Immature natural killer cell (primary cell): ENCODE measurements around the gene CTSC. TPM values are rescaled to one million over a fixed set of nuclear protein-coding genes. Genes with fewer than 3 reads are reported as not detected.

ENCODE experiments used
- DNase-seq, 3 donors: peaks; one replicate each; pipeline ENCODE4 v3.0.0; 2022; ENCODE audit warnings: mixed read lengths in 1 of 3
- H3K27ac Mint-ChIP-seq, 6 donors: one replicate each; pipeline ENCODE4 v1.8.0; 2020; ENCODE audit warnings: mixed read lengths in 6 of 6, mild to moderate bottlenecking in 5 of 6, inconsistent platforms in 4 of 6, moderate library complexity in 3 of 6
- H3K27me3 Mint-ChIP-seq, 3 donors: one replicate each; pipeline ENCODE4 v1.8.0; 2020 to 2021; ENCODE audit warnings: low read depth in 3 of 3, mild to moderate bottlenecking in 3 of 3, mixed read lengths in 3 of 3, moderate library complexity in 3 of 3, inconsistent platforms in 1 of 3
- H3K36me3 Mint-ChIP-seq, 3 donors: one replicate each; pipeline ENCODE4 v1.8.0; 2020; ENCODE audit warnings: mixed read lengths in 3 of 3, inconsistent platforms in 2 of 3, mild to moderate bottlenecking in 2 of 3
- H3K4me1 Mint-ChIP-seq, 2 donors: one replicate each; pipeline ENCODE4 v1.8.0; 2020; ENCODE audit warnings: inconsistent platforms in 2 of 2, mild to moderate bottlenecking in 2 of 2, mixed read lengths in 2 of 2, moderate library complexity in 1 of 2
- H3K4me3 Mint-ChIP-seq, 5 donors: one replicate each; pipeline ENCODE4 v1.8.0; 2020; ENCODE audit warnings: mild to moderate bottlenecking in 5 of 5, mixed read lengths in 5 of 5, inconsistent platforms in 3 of 5, moderate library complexity in 3 of 5
- H3K9me3 Mint-ChIP-seq, 6 donors: one replicate each; pipeline ENCODE4 v1.8.0; 2020; ENCODE audit warnings: mild to moderate bottlenecking in 6 of 6, mixed read lengths in 6 of 6, inconsistent platforms in 4 of 6, moderate library complexity in 3 of 6
- polyA plus RNA-seq, 3 donors: library from polyadenylated mRNA; unstranded; fragments of 300-500 nt; fragmentation: Illumina TruSeq; gene quantifications; one replicate each; pipeline ENCODE4 v1.2.3, GENCODE V29; 2021

CTSC gene
- polyA plus RNA-seq, 3 donors from 2014 or later, result 389 to 655 (median 558) TPM

- no peak for DNase-seq
- H3K36me3 Mint-ChIP-seq, result no peaks in the 10 kb centered on the region
- peak overlapping the region in 2 of 5 donors; percentile 5 to 53 for H3K4me3 Mint-ChIP-seq
- peak overlapping the region in 3 of 6 donors; percentile 12 to 64 (median 18) for H3K27ac Mint-ChIP-seq
- peaks cover 40 to 53% of the 10 kb centered on the region in 2 donors for H3K4me1 Mint-ChIP-seq
- H3K27me3 Mint-ChIP-seq, result peaks cover 0 to 3% (median 2%) of the 10 kb centered on the region in 3 donors
- no peaks in the 10 kb centered on the region for H3K9me3 Mint-ChIP-seq
Observed at GRCh38 chr11:88360141-88360540, 22.6 kb upstream of the CTSC start.

- peaks cover 41 to 59% of the 10 kb centered on the region in 2 donors for H3K4me1 Mint-ChIP-seq
- no peak for DNase-seq
- peaks cover 0 to 3% (median 2%) of the 10 kb centered on the region in 3 donors for H3K27me3 Mint-ChIP-seq
- peak overlapping the region; percentile 5 to 80 (median 38) for H3K27ac Mint-ChIP-seq
- H3K36me3 Mint-ChIP-seq, result no peaks in the 10 kb centered on the region
- no peaks in the 10 kb centered on the region for H3K9me3 Mint-ChIP-seq
- H3K4me3 Mint-ChIP-seq, result peak overlapping the region in 4 of 5 donors; percentile 5 to 74 (median 50)
Observed at GRCh38 chr11:88359541-88359940, 22.0 kb upstream of the CTSC start.

GRCh38 chr11:88359114-88359513, 21.6 kb upstream of the CTSC start:
- peaks cover 43 to 61% of the 10 kb centered on the region in 2 donors for H3K4me1 Mint-ChIP-seq
- peak overlapping the region in 3 of 6 donors; percentile 5 to 80 (median 45) for H3K27ac Mint-ChIP-seq

GRCh38 chr11:88358040-88358431, 20.5 kb upstream of the CTSC start:
- H3K27ac Mint-ChIP-seq, result peak overlapping the region in 3 of 6 donors; percentile 21 to 93 (median 74)
- peaks cover 42 to 60% of the 10 kb centered on the region in 2 donors for H3K4me1 Mint-ChIP-seq
- no peaks in the 10 kb centered on the region for H3K36me3 Mint-ChIP-seq
- no peaks in the 10 kb centered on the region for H3K9me3 Mint-ChIP-seq
- no peak for DNase-seq
- peaks cover 0 to 3% (median 2%) of the 10 kb centered on the region in 3 donors for H3K27me3 Mint-ChIP-seq
- H3K4me3 Mint-ChIP-seq, result peak overlapping the region in 1 of 5 donors; percentile 67

More at GRCh38 chr11:88359114-88359513, 21.6 kb upstream of the CTSC start:
- no peaks in the 10 kb centered on the region for H3K9me3 Mint-ChIP-seq
- DNase-seq, result no peak
- peak overlapping the region in 1 of 5 donors; percentile 74 for H3K4me3 Mint-ChIP-seq
- H3K36me3 Mint-ChIP-seq, result no peaks in the 10 kb centered on the region
- H3K27me3 Mint-ChIP-seq, result peaks cover 0 to 3% (median 2%) of the 10 kb centered on the region in 3 donors

GRCh38 chr11:88357323-88358039, 19.9 kb upstream of the CTSC start:
- Mint-ChIP-seq H3K27me3 (peaks cover 0 to 3% (median 2%) of the 10 kb centered on the region in 3 donors), H3K36me3 (no peaks in the 10 kb centered on the region), H3K9me3 (no peaks in the 10 kb centered on the region), H3K4me1 (peaks cover 40 to 57% of the 10 kb centered on the region in 2 donors), H3K4me3 (peak overlapping the region in 2 of 5 donors; percentile 17 to 67), H3K27ac (peak overlapping the region in 5 of 6 donors; percentile 8 to 93 (median 86))
- DNase-seq, result no peak

GRCh38 chr11:88355887-88356286, 18.4 kb upstream of the CTSC start:
- no peak for DNase-seq
- Mint-ChIP-seq H3K9me3 (no peaks in the 10 kb centered on the region), H3K4me3 (no peak overlapping the region), H3K27ac (peak overlapping the region in 1 of 6 donors; percentile 93), H3K27me3 (peaks cover 0 to 3% (median 2%) of the 10 kb centered on the region in 3 donors), H3K36me3 (no peaks in the 10 kb centered on the region), H3K4me1 (peaks cover 40 to 57% of the 10 kb centered on the region in 2 donors)

- no peaks in the 10 kb centered on the region for H3K36me3 Mint-ChIP-seq
- peaks cover 34 to 49% of the 10 kb centered on the region in 2 donors for H3K4me1 Mint-ChIP-seq
- H3K4me3 Mint-ChIP-seq, result peak overlapping the region in 2 of 5 donors; percentile 56 to 65
Observed at GRCh38 chr11:88354912-88355311, 17.4 kb upstream of the CTSC start.

GRCh38 chr11:88353835-88354496, 16.4 kb upstream of the CTSC start:
- H3K27me3 Mint-ChIP-seq, result peaks cover 0 to 3% (median 0%) of the 10 kb centered on the region in 3 donors
- H3K9me3 Mint-ChIP-seq, result no peaks in the 10 kb centered on the region
- H3K4me1 Mint-ChIP-seq, result peaks cover 27 to 40% of the 10 kb centered on the region in 2 donors
- peaks cover 3% of the 10 kb centered on the region in 3 donors for H3K36me3 Mint-ChIP-seq
- H3K27ac Mint-ChIP-seq, result peak overlapping the region; percentile 73 to 93 (median 80)
- H3K4me3 Mint-ChIP-seq, result peak overlapping the region; percentile 22 to 77 (median 51)
- peak in 2 of 3 donors; percentile 17 to 32 for DNase-seq

More at GRCh38 chr11:88354912-88355311, 17.4 kb upstream of the CTSC start:
- H3K27me3 Mint-ChIP-seq, result peaks cover 0 to 3% (median 2%) of the 10 kb centered on the region in 3 donors
- no peak for DNase-seq
- no peaks in the 10 kb centered on the region for H3K9me3 Mint-ChIP-seq
- peak overlapping the region; percentile 7 to 93 (median 72) for H3K27ac Mint-ChIP-seq

- DNase-seq, result no peak
- H3K4me1 Mint-ChIP-seq, result peaks cover 30 to 38% of the 10 kb centered on the region in 2 donors
- peak overlapping the region; percentile 73 to 93 (median 80) for H3K27ac Mint-ChIP-seq
- H3K36me3 Mint-ChIP-seq, result peaks cover 3 to 4% (median 3%) of the 10 kb centered on the region in 3 donors
- peaks cover 0 to 3% (median 0%) of the 10 kb centered on the region in 3 donors for H3K27me3 Mint-ChIP-seq
- H3K4me3 Mint-ChIP-seq, result peak overlapping the region in 2 of 5 donors; percentile 65 to 77
- no peaks in the 10 kb centered on the region for H3K9me3 Mint-ChIP-seq
Observed at GRCh38 chr11:88353386-88353785, 15.8 kb upstream of the CTSC start.

- DNase-seq, result no peak
- H3K27ac Mint-ChIP-seq, result no peak overlapping the region
Observed at GRCh38 chr11:88352139-88352538, 14.6 kb upstream of the CTSC start.

GRCh38 chr11:88348870-88349269, 11.3 kb upstream of the CTSC start:
- Mint-ChIP-seq H3K9me3 (no peaks in the 10 kb centered on the region), H3K27me3 (no peaks in the 10 kb centered on the region), H3K4me3 (no peak overlapping the region), H3K27ac (peak overlapping the region in 4 of 6 donors; percentile 23 to 50 (median 33)), H3K4me1 (peaks cover 40 to 47% of the 10 kb centered on the region in 2 donors), H3K36me3 (peaks cover 3 to 4% (median 3%) of the 10 kb centered on the region in 3 donors)
- no peak for DNase-seq

More at GRCh38 chr11:88352139-88352538, 14.6 kb upstream of the CTSC start:
- Mint-ChIP-seq H3K4me1 (peaks cover 26 to 30% of the 10 kb centered on the region in 2 donors), H3K36me3 (peaks cover 3 to 4% (median 3%) of the 10 kb centered on the region in 3 donors), H3K27me3 (no peaks in the 10 kb centered on the region), H3K4me3 (no peak overlapping the region), H3K9me3 (no peaks in the 10 kb centered on the region)

- no peaks in the 10 kb centered on the region for H3K9me3 Mint-ChIP-seq
- H3K27me3 Mint-ChIP-seq, result no peaks in the 10 kb centered on the region
- H3K27ac Mint-ChIP-seq, result peak overlapping the region in 5 of 6 donors; percentile 78 to 92 (median 85)
- peaks cover 44 to 62% of the 10 kb centered on the region in 2 donors for H3K4me1 Mint-ChIP-seq
- peaks cover 3 to 4% (median 3%) of the 10 kb centered on the region in 3 donors for H3K36me3 Mint-ChIP-seq
- DNase-seq, result no peak
- H3K4me3 Mint-ChIP-seq, result peak overlapping the region in 3 of 5 donors; percentile 61 to 86 (median 69)
Observed at GRCh38 chr11:88345949-88346348, 8.4 kb upstream of the CTSC start.

- peak; percentile 67 to 75 (median 69) for DNase-seq
- Mint-ChIP-seq H3K36me3 (peaks cover 3 to 4% (median 3%) of the 10 kb centered on the region in 3 donors), H3K4me1 (peaks cover 48 to 63% of the 10 kb centered on the region in 2 donors), H3K27ac (peak overlapping the region; percentile 78 to 92 (median 87)), H3K9me3 (no peaks in the 10 kb centered on the region), H3K4me3 (peak overlapping the region; percentile 61 to 86 (median 72)), H3K27me3 (no peaks in the 10 kb centered on the region)
Observed at GRCh38 chr11:88345408-88345807, 7.9 kb upstream of the CTSC start.
